ENCODE results near the gene OLIG2.

The OLIG2 gene

DNA sequence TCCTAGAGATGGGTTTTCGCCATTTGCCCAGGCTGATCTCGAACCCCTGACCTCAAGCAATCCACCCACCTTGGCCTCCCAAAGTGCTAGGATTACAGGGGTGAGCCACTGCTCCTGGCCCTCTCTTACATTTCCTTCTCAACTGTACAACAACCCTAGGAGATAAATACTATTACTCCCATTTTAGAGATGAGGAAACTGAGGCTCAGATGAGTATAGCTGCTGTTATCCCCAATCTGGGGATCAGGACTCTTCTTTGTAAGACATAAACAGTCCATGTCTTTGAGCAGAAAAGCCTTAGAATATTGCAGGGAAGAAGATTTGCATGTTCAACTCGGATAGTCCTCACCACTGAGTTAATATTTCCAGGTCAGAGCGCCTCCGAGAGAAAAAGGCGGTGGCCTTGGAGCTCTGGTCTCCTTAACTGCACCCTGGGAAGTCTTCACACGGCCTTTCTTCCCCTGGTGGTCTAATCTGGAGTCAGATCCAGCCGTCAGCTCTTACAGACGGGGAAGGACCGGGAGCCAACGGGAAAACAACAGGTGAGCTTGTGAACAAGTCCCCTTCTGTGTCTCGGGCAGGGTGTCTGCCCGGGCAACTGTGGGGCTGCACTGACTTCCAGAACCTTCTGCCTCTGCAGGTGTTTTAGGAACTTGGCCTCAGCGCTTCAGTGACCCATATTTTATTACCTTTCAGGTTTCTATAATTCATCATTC, 38.3 kb downstream of the OLIG2 start:
- no peak for DNase-seq (ENCODE audit: low read depth, low spot score)

DNA sequence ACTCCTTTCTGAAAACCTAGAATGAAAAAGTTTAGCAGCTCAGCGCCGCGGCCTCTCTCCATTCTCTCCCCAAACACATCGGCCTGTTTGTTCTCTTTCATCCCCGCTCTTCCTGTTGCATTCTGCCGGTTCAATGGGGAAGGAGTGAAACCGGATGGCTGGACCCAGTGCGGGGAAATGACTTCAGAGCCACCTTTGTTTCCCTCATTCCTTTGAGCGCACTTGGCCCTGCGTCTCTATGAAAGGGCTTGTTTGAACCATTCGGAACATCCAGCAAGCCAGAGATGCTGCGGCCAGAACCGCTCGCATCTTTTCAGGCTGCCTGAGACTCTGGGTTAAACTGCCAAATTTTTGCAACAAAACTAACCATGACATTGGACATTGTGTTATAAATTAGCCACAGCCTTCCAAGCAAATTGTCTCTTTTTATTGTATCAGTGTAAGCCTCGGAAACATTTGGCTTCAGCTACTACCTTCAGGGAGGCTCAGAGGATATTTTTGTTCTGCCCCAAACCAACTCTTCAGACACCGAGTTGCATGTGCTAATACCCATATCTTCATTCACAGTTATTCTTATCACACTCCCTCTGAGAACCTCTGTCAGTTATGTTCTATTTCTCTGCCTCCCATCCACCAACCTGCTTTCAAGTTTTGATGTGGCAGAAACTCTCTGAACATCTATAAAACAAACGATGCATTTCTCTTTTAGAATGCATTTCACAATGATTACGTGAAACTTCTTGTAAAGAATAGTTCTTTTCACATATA, 39.1 kb downstream of the OLIG2 start:
- no peak for DNase-seq (ENCODE audit: low read depth, low spot score)

DNA sequence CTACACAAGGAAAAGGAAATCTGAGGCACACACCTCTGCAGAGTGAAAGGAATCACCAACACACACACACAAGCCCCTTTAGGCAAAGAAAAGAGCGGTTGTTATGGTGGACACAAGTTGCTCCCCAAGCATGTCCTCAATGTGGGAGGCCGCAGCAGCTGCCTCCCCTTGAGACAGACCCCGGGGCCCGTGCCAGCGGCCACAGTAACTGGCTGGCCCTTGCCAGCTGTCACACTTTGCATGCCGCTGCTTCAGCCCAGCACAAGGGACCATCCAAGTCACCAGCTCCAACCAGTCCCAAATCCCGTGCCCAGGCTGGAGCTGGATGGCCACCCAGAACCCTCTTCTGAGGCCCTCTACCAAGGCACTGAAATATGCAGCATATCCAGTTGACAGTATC, 41.3 kb downstream of the OLIG2 start:
- DNase-seq (ENCODE audit: low read depth, low spot score), result no peak

DNA sequence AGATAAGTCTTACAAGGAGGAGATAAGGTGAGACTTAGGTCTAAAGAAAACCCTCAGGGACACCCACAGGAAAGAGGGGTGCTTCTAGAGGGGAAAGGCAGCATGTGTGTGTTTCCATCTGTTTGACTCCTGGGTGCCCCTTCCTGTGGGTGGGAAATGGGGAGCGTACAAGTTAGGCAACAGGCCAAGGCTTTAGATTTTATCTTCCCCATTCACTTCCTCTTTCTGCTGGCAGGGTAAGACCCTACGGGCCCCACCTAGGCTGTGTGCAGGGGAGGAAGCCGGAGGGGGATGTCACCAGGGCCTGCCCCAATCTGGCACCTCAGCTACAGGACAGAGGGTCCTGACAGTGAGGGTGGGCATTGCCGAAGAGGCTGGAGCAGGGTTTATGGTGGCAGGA, 41.7 kb downstream of the OLIG2 start:
- DNase-seq (ENCODE audit: low read depth, low spot score), result no peak

DNA sequence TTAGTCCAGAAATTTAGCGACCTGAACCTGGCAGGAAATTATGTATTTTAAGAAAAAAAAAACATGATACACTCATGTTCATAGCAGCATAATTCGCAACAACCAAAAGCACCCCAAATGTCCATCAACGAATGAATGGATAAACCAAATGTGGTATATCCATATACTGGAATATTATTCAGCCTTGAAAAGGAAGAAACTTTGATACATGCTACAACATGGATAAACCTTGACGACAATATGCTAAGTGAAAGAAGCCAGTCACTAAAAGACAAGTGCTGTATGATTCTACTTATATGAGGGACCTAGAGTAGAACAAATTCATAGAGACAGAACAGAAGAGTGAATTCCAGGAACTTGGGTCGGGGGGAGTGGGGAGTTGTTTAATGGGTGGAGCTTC, 43.5 kb downstream of the OLIG2 start:
- DNase-seq (ENCODE audit: low read depth, low spot score), result no peak

DNA sequence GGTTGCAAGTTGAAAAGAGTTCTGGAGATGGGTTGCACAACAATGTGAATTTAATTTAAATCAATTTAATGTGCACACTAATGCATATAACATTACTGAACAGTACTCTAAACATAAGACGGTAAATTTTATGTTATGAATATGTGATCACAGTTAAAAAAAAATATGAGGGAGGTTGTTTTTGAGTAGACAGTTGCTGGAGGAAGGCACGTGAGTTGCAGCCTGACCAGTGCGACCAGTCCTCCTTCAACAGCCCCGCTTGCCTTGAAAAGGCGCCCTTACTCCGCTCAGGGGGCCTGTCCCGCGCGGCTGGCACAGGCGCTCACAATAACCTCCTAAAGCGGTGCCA, 43.9 kb downstream of the OLIG2 start:
- DNase-seq (ENCODE audit: low read depth, low spot score), result no peak

DNA sequence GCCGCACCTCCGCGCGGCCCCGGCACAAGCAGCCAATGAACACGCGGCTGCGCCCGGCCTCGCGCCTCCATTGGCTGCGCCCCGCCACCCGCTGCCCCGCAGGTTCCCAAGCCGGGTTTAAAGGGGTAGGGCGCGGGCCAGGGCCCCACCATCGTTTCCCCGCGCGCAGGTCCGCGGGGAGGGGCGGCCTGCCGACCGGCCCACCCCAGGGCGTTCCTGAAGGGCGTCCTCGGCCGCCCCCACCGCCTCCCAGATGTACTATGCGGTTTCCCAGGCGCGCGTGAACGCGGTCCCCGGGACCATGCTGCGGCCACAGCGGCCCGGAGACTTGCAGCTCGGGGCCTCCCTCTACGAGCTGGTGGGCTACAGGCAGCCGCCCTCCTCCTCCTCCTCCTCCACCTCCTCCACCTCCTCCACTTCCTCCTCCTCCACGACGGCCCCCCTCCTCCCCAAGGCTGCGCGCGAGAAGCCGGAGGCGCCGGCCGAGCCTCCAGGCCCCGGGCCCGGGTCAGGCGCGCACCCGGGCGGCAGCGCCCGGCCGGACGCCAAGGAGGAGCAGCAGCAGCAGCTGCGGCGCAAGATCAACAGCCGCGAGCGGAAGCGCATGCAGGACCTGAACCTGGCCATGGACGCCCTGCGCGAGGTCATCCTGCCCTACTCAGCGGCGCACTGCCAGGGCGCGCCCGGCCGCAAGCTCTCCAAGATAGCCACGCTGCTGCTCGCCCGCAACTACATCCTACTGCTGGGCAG, 44.4 kb downstream of the OLIG2 start, which contains the start of gene OLIG1:
TSS of gene OLIG1 (plus strand) at position 148 of the 750 bp plus-strand sequence. CDS start at position 254, 106 bp downstream.
- DNase-seq (ENCODE audit: low read depth, low spot score), result no peak

DNA sequence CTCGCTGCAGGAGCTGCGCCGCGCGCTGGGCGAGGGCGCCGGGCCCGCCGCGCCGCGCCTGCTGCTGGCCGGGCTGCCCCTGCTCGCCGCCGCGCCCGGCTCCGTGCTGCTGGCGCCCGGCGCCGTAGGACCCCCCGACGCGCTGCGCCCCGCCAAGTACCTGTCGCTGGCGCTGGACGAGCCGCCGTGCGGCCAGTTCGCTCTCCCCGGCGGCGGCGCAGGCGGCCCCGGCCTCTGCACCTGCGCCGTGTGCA, 44.9 kb downstream of the OLIG2 start:
- no peak for DNase-seq (ENCODE audit: low read depth, low spot score)

DNA sequence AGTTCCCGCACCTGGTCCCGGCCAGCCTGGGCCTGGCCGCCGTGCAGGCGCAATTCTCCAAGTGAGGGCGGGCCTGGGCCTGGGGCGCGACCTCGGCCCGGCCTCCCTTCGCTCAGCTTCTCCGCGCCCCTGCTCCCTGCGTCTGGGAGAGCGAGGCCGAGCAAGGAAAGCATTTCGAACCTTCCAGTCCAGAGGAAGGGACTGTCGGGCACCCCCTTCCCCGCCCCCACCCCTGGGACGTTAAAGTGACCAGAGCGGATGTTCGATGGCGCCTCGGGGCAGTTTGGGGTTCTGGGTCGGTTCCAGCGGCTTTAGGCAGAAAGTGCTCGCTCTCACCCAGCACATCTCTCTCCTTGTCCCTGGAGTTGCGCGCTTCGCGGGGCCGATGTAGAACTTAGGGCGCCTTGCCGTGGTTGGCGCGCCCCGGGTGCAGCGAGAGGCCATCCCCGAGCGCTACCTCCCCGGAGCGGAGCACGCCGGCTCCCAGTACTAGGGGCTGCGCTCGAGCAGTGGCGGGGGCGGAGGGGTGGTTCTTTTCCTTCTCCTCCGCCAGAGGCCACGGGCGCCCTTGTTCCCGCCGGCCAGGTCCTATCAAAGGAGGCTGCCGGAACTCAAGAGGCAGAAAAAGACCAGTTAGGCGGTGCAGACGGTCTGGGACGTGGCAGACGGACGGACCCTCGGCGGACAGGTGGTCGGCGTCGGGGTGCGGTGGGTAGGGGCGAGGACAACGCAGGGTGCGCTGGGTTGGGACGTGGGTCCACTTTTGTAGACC, 45.4 kb downstream of the OLIG2 start:
- DNase-seq (ENCODE audit: low read depth, low spot score), result no peak

DNA sequence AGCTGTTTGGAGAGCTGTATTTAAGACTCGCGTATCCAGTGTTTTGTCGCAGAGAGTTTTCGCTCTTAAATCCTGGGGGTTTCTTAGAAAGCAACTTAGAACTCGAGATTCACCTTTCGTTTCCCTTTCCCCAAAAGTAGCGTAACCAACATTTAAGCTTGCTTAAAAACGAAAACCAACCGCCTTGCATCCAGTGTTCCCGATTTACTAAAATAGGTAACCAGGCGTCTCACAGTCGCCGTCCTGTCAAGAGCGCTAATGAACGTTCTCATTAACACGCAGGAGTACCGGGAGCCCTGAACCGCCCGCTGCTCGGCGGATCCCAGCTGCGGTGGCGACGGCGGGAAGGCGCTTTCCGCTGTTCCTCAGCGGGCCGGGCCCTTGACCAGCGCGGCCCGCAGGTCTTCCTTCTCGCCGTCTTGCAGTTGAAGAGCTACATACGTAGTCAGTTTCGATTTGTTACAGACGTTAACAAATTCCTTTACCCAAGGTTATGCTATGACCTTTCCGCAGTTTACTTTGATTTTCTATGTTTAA, 46.1 kb downstream of the OLIG2 start:
- no peak for DNase-seq (ENCODE audit: low read depth, low spot score)

DNA sequence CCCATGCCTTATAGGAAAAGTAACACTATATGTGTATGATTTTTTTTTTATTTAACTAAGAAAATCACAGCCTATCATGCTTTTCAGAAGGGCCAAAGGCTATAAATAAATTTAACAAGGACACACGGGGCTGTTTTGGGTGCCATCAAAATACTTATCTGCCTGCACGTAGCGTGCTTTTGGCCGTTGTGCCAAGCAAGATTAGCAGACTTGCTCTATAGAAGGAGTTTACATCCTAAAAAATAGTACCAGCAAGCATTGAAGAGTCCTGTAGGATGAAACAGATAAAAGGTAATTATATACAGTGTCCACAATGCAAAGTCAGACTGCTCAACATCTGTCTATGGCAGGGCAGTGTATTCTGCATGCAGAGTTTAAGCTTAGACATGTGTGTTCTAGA, 47.9 kb downstream of the OLIG2 start:
- no peak for DNase-seq (ENCODE audit: low read depth, low spot score)

DNA sequence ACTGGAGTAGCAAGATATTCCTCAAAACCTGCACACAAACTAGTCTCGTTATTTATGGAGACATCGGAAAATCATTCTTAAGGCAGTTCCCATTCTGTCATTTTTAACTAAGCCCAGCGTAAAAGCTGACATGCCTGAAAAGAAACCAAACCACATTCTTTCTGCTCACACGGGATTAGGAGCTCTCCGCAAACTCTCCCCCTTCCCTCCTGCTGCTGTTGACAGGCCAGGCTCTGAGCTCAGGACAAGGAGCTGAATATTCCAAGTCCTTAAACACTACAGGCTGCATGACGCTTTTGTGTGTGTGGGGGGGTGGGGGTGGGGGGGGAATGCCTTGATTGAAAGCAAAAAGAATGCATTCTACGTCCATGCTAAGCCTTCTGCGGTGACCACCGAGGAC, 49.4 kb downstream of the OLIG2 start:
- DNase-seq (ENCODE audit: low read depth, low spot score), result no peak

DNA sequence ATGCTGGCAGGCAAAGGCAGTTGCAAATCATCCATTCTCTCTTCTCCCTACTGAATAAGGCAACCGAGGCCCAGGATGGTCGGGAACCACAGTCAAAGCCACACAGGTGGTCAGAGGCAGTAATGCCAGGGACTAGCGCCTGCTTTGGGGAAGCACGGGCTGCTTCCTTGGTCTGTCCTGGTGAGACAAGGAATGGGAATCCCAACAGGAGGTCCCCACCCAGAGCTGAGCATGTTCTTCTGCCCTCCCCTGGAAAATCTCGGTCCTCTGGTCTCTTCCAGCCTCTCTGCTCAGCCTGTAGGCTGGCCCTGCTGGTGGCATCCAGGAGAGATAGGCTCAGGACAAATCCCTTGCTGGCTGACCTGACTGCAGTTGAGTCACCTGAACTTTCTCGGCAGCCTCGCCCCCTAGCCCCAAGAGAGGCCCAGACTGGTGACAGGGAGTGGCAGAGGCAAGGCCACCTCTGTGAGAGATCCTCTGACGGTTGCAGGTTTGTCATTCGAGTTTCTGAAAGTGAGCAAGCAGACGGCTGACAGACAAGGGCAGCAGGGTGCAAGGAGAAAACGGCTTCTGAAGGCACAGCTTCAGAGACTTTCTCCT, 50.0 kb downstream of the OLIG2 start:
- no peak for DNase-seq (ENCODE audit: low read depth, low spot score)

DNA sequence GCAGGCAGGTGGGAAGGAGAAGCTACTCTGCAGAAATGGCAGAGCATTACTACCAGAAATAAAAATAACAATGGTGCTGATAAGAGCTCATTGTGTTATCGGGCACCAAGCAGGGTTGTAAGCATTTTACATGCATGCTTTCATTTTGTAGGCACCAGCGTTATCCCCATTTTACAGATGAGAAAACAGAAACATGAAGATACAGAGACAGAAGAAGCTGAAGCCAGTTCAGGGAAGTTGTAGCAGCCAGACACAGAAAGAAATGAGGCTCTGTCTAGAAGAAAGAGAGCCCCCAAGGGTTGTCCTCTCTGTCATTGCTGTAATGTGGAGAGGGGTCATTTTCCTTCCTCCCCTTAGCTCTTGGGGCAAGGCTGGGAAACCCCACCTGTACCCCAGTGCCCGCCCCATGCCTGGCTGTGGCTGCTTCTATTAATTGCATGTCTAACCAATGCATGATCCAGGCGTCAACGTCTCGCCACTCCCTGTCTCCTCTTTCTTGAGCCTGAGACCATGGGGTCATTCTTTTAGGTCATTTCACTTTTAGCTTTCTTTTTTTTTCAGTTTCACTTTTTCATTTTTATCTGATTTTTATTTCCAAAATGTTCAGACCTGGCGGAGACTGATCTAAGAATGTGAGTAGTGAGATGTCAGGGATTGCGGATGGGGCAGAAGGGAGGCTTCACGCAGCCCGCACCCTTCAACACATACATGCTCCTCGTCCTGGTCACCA, 51.0 kb downstream of the OLIG2 start:
- DNase-seq (ENCODE audit: low read depth, low spot score), result no peak
